GM18505 (cell line): ENCODE data around the gene GREM1.

ENCODE experiments used
- ATAC-seq: cut with Tn5 transposase; IDR thresholded peaks from one replicate; pipeline ENCODE4 v1.9.1; 2021; ENCODE audit not compliant: unreplicated experiment
- POLR2A ChIP-seq: IDR thresholded peaks from 4 replicates; pipeline ENCODE4 v1.6.1; 2011; ENCODE audit warnings: borderline replicate concordance; ENCODE audit not compliant: insufficient read depth, insufficient read length; ENCODE audit errors: extremely low read depth

Gene GREM1

DNA sequence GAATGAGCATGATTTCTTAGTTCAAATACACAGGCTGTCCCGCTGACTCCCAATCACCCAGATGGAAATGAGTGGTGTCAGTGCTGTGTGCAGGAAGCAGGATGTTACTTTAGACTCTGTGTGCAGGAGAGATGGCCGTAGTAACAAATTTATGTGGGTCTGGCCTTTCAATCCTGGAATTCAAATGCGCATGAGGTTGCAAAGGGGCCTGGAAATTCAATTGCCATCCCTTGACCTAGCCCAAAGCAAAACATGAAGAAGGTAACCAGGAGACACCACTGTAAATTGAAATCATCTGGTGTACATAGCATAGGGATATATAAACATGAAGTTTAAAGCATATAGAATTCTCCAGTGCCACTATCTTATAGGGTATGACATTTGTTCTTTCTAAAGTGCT lies 33.2 kb downstream of the GREM1 start:
- no peak for TF ChIP-seq POLR2A
- no peak for ATAC-seq

GRCh38 chr15:32757426-32757825 lies 39.6 kb downstream of the GREM1 start:
- no peak for ATAC-seq
- TF ChIP-seq POLR2A = no peak

DNA sequence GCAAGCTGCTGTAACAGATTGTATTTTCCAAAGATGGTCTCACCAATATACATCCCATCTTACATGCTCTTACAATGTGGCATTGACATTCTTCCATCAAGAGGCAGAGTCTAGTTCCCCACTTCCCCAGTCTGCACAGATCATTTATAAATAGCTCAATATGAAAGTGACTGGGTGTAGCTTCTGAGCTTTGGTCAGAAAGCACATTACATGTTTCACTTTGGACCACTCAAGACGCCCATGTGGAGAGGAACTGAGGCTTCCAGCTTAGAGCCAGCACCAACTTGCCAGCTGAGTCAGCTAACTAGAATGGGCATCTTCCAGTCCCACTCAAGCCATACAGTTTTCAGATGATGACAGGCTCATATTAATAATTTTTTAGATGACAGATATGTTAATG lies 45.5 kb downstream of the GREM1 start:
- ATAC-seq = peak; percentile 73
- no peak for TF ChIP-seq POLR2A

GRCh38 chr15:32765236-32765635 lies 47.4 kb downstream of the GREM1 start:
- no peak for ATAC-seq
- no peak for TF ChIP-seq POLR2A

DNA sequence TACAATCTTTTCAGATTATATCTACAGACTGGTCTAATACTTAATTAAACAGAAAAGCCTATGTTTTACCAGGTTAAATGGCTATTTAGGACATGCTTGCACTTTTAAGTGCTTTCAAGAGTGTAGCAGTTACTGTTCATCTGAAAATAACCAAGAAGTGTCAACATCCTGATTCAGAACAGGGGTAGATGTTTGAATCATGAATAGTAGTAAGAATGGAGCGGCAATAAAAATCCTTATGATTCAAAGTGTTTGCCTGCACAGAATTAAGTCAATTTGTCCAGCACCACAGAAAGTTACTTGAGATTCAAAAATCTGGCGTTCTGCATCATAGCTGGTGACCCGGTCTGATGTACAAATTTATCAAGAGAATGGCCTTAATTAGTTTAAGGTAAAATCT lies 48.3 kb downstream of the GREM1 start:
- no peak for TF ChIP-seq POLR2A
- ATAC-seq = no peak

- ATAC-seq = no peak
- TF ChIP-seq POLR2A = no peak
These were observed 49.4 kb downstream of the GREM1 start for GRCh38 chr15:32767236-32767635.

- TF ChIP-seq POLR2A = no peak
- no peak for ATAC-seq
These were observed 56.2 kb downstream of the GREM1 start for GRCh38 chr15:32774022-32774421.

- no peak for TF ChIP-seq POLR2A
- no peak for ATAC-seq
These were observed 57.3 kb downstream of the GREM1 start for GRCh38 chr15:32775103-32775502.

- ATAC-seq = no peak
- TF ChIP-seq POLR2A = no peak
These were observed 60.8 kb downstream of the GREM1 start for GRCh38 chr15:32778391-32779176.

- no peak for TF ChIP-seq POLR2A
- ATAC-seq = no peak
These were observed 64.0 kb downstream of the GREM1 start for GRCh38 chr15:32781781-32782180.

GRCh38 chr15:32784581-32784980 lies 66.8 kb downstream of the GREM1 start:
- ATAC-seq = no peak
- no peak for TF ChIP-seq POLR2A

GRCh38 chr15:32786906-32787305 lies 69.1 kb downstream of the GREM1 start:
- no peak for ATAC-seq

GRCh38 chr15:32787949-32788348 lies 70.1 kb downstream of the GREM1 start:
- TF ChIP-seq POLR2A = no peak
- ATAC-seq = no peak

More at GRCh38 chr15:32786906-32787305, 69.1 kb downstream of the GREM1 start:
- TF ChIP-seq POLR2A = no peak

GRCh38 chr15:32790352-32790999 lies 72.7 kb downstream of the GREM1 start:
- ATAC-seq = no peak
- no peak for TF ChIP-seq POLR2A

- no peak for TF ChIP-seq POLR2A
- ATAC-seq = no peak
These were observed 74.6 kb downstream of the GREM1 start for GRCh38 chr15:32792436-32792835.
